HEK293 (cell line): ENCODE results near the gene PDE3B.

Source experiments
- CTCF ChIA-PET: fragments of 350-600 bp; formaldehyde crosslinking; extraction: SDS; loops from one replicate; lab custom pipeline; 2021; ENCODE audit warnings: antibody characterized with exemption; lab: Yijun Ruan, JAX
- POLR2A ChIA-PET: fragments of 300-600 bp; formaldehyde crosslinking; extraction: SDS; loops from one replicate; lab custom pipeline; 2020; ENCODE audit warnings: antibody characterized with exemption, inconsistent platforms; lab: Yijun Ruan, JAX
- H3K27ac ChIP-seq: fragments of 200-500 bp; sonication (Bioruptor generic); 2 replicates; pipeline ENCODE4 v1.5.1; 2014; ENCODE audit warnings: low read depth, low read length, control low read depth, inconsistent platforms; ENCODE audit errors: extremely low read depth
- H3K36me3 ChIP-seq, 2 experiments: fragments of 200-500 bp in 1 of 2; sonication (Bioruptor generic) in 1 of 2; 1 replicate in 1 of 2; 2 replicates in 1 of 2; pipeline ENCODE4 v1.5.1; 2014 to 2017; ENCODE audit warnings: inconsistent platforms in 2 of 2, low read length in 2 of 2; ENCODE audit not compliant: control insufficient read depth in 2 of 2, insufficient read depth in 1 of 2
- H3K4me1 ChIP-seq: fragments of 200-500 bp; sonication (Bioruptor generic); 2 replicates; pipeline ENCODE4 v1.5.1; 2014; ENCODE audit warnings: mild to moderate bottlenecking, low read length, inconsistent platforms; ENCODE audit not compliant: control insufficient read depth, insufficient read depth
- H3K4me3 ChIP-seq: 2 replicates; pipeline ENCODE4 v1.5.1; 2011; ENCODE audit warnings: low read depth, mild to moderate bottlenecking, control low read depth, low read length, moderate library complexity
- H3K9me3 ChIP-seq: fragments of 200-500 bp; sonication (Bioruptor generic); 2 replicates; pipeline ENCODE4 v1.5.1; 2014; ENCODE audit warnings: low read depth, low read length, inconsistent platforms; ENCODE audit not compliant: control insufficient read depth, insufficient read depth
- KLF8 ChIP-seq: fragments of 450-650 bp; formaldehyde crosslinking; IDR thresholded peaks from 2 replicates; pipeline ENCODE4 v1.5.1; 2016; ENCODE audit warnings: missing biosample characterization, missing genetic modification characterization
- KLF9 ChIP-seq: fragments of 450-650 bp; formaldehyde crosslinking; IDR thresholded peaks from 2 replicates; pipeline ENCODE4 v1.5.1; 2016; ENCODE audit warnings: missing biosample characterization, missing genetic modification characterization, low read depth
- ZBTB20 ChIP-seq: fragments of 450-650 bp; formaldehyde crosslinking; IDR thresholded peaks from 2 replicates; pipeline ENCODE4 v1.5.1; 2016; ENCODE audit warnings: missing biosample characterization, missing genetic modification characterization
- ZBTB8A ChIP-seq: fragments of 450-650 bp; formaldehyde crosslinking; IDR thresholded peaks from 2 replicates; pipeline ENCODE4 v1.5.1; 2016; ENCODE audit warnings: missing biosample characterization, missing genetic modification characterization
- ZNF10 ChIP-seq: fragments of 450-650 bp; formaldehyde crosslinking; IDR thresholded peaks from 2 replicates; pipeline ENCODE4 v1.5.1; 2017; ENCODE audit warnings: missing biosample characterization, missing genetic modification characterization
- ZNF335 ChIP-seq: fragments of 450-650 bp; formaldehyde crosslinking; conservative IDR thresholded peaks from 2 replicates; pipeline ENCODE4 v1.5.1; 2016; ENCODE audit warnings: missing biosample characterization, missing genetic modification characterization
- ZNF391 ChIP-seq: fragments of 450-650 bp; formaldehyde crosslinking; IDR thresholded peaks from 2 replicates; pipeline ENCODE4 v1.5.1; 2016; ENCODE audit warnings: low read depth, missing biosample characterization, missing genetic modification characterization, borderline replicate concordance
- ZNF600 ChIP-seq: fragments of 450-650 bp; formaldehyde crosslinking; IDR thresholded peaks from 2 replicates; pipeline ENCODE4 v1.5.1; 2016; ENCODE audit warnings: missing biosample characterization, missing genetic modification characterization
- ZNF626 ChIP-seq: fragments of 450-650 bp; sonication (Bioruptor Pico); formaldehyde crosslinking; IDR thresholded peaks from 2 replicates; pipeline ENCODE4 v1.5.1; 2018; ENCODE audit warnings: missing biosample characterization, missing genetic modification characterization, inconsistent platforms
- ZNF707 ChIP-seq: fragments of 450-650 bp; formaldehyde crosslinking; IDR thresholded peaks from 2 replicates; pipeline ENCODE4 v1.5.1; 2016; ENCODE audit warnings: missing biosample characterization, missing genetic modification characterization
- ZNF785 ChIP-seq: fragments of 450-650 bp; formaldehyde crosslinking; IDR thresholded peaks from 2 replicates; pipeline ENCODE4 v1.5.1; 2016; ENCODE audit warnings: missing biosample characterization, missing genetic modification characterization
- ZXDB ChIP-seq: fragments of 450-650 bp; formaldehyde crosslinking; IDR thresholded peaks from 2 replicates; pipeline ENCODE4 v1.5.1; 2016; ENCODE audit warnings: missing biosample characterization, missing genetic modification characterization
- TF ChIP-seq, protein P1 (sequence below): fragments of 450-650 bp; formaldehyde crosslinking; IDR thresholded peaks from 2 replicates; pipeline ENCODE4 v1.5.1; 2017; ENCODE audit warnings: missing biosample characterization, mild to moderate bottlenecking, missing genetic modification characterization, moderate library complexity
- TF ChIP-seq, protein P2 (sequence below): fragments of 450-650 bp; IDR thresholded peaks from 2 replicates; pipeline ENCODE4 v1.5.1; 2018; ENCODE audit warnings: missing biosample characterization, missing genetic modification characterization
- TF ChIP-seq, protein P3 (sequence below): fragments of 450-650 bp; formaldehyde crosslinking; optimal IDR thresholded peaks from 2 replicates; pipeline ENCODE3; 2016; ENCODE audit warnings: missing biosample characterization, mild to moderate bottlenecking, missing genetic modification characterization
- TF ChIP-seq, protein P4 (sequence below): fragments of 450-650 bp; formaldehyde crosslinking; IDR thresholded peaks from 2 replicates; pipeline ENCODE4 v1.5.1; 2016; ENCODE audit warnings: missing biosample characterization, missing genetic modification characterization
- TF ChIP-seq, protein P5 (sequence below): fragments of 450-650 bp; formaldehyde crosslinking; IDR thresholded peaks from 2 replicates; pipeline ENCODE4 v1.5.1; 2017; ENCODE audit warnings: missing biosample characterization, missing genetic modification characterization
- TF ChIP-seq, protein P6 (sequence below): fragments of 450-650 bp; formaldehyde crosslinking; IDR thresholded peaks from 2 replicates; pipeline ENCODE4 v1.5.1; 2017; ENCODE audit warnings: missing biosample characterization, missing genetic modification characterization
- TF ChIP-seq, protein P7 (sequence below): fragments of 450-650 bp; formaldehyde crosslinking; IDR thresholded peaks from 2 replicates; pipeline ENCODE4 v1.5.1; 2016; ENCODE audit warnings: missing biosample characterization, missing genetic modification characterization, borderline replicate concordance

Gene PDE3B

DNA sequence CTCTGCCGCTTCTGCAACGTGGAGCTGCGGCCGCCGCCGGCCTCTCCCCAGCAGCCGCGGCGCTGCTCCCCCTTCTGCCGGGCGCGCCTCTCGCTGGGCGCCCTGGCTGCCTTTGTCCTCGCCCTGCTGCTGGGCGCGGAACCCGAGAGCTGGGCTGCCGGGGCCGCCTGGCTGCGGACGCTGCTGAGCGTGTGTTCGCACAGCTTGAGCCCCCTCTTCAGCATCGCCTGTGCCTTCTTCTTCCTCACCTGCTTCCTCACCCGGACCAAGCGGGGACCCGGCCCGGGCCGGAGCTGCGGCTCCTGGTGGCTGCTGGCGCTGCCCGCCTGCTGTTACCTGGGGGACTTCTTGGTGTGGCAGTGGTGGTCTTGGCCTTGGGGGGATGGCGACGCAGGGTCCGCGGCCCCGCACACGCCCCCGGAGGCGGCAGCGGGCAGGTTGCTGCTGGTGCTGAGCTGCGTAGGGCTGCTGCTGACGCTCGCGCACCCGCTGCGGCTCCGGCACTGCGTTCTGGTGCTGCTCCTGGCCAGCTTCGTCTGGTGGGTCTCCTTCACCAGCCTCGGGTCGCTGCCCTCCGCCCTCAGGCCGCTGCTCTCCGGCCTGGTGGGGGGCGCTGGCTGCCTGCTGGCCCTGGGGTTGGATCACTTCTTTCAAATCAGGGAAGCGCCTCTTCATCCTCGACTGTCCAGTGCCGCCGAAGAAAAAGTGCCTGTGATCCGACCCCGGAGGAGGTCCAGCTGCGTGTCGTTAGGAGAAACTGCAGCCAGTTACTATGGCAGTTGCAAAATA, 816 bp downstream of the PDE3B start:
- CTCF ChIA-PET: interaction anchor here (1.4 to 1.8 kb wide), 2 partner anchors 9 to 145 kb away, joined by 4 to 6 read pairs; no protein-coding TSS in a partner anchor
- Histone ChIP-seq H3K9me3 (no peaks in the 10 kb centered on the region), H3K27ac (peak overlapping the region; percentile 80; the same call in 1 of the 2 replicates), H3K36me3 (no peaks in the 10 kb centered on the region), H3K4me1 (no peaks in the 10 kb centered on the region), H3K4me3 (peak overlapping the region; percentile 89)
- POLR2A ChIA-PET: interaction anchor here (1.0 to 2.1 kb wide), 7 partner anchors 11 to 429 kb away, joined by 3 to 14 read pairs (median 5); partner anchors contain the start of genes CALCB, CYP2R1 and PSMA1
- TF ChIP-seq ZNF335 (tag by site-specific recombination) (peak; percentile 17), ZNF391 (tag by site-specific recombination) (peak; percentile 12; the same call in 1 of the 2 replicates), ZNF626 (tag by site-specific recombination) (no peak), ZBTB8A (peak; percentile 94), ZNF785 (tag by site-specific recombination) (no peak), ZXDB (tag by site-specific recombination) (0 out of 2 replicates have a peak, but pooled peaks have one; percentile 14), ZNF600 (tag by site-specific recombination) (peak; percentile 83), KLF8 (tag by site-specific recombination) (no peak), ZNF707 (no peak), ZNF10 (tag by site-specific recombination) (peak; percentile 72), ZBTB20 (tag by site-specific recombination) (peak; percentile 46; the same call in 1 of the 2 replicates), KLF9 (tag by site-specific recombination) (0 out of 2 replicates have a peak, but pooled peaks have one; percentile 40)
- TF ChIP-seq, protein P1, sequence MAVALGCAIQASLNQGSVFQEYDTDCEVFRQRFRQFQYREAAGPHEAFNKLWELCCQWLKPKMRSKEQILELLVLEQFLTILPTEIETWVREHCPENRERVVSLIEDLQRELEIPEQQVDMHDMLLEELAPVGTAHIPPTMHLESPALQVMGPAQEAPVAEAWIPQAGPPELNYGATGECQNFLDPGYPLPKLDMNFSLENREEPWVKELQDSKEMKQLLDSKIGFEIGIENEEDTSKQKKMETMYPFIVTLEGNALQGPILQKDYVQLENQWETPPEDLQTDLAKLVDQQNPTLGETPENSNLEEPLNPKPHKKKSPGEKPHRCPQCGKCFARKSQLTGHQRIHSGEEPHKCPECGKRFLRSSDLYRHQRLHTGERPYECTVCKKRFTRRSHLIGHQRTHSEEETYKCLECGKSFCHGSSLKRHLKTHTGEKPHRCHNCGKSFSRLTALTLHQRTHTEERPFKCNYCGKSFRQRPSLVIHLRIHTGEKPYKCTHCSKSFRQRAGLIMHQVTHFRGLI: peak; percentile 51
- TF ChIP-seq, protein P2, sequence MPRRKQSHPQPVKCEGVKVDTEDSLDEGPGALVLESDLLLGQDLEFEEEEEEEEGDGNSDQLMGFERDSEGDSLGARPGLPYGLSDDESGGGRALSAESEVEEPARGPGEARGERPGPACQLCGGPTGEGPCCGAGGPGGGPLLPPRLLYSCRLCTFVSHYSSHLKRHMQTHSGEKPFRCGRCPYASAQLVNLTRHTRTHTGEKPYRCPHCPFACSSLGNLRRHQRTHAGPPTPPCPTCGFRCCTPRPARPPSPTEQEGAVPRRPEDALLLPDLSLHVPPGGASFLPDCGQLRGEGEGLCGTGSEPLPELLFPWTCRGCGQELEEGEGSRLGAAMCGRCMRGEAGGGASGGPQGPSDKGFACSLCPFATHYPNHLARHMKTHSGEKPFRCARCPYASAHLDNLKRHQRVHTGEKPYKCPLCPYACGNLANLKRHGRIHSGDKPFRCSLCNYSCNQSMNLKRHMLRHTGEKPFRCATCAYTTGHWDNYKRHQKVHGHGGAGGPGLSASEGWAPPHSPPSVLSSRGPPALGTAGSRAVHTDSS (tag by site-specific recombination): peak; percentile 86
- TF ChIP-seq, protein P3, sequence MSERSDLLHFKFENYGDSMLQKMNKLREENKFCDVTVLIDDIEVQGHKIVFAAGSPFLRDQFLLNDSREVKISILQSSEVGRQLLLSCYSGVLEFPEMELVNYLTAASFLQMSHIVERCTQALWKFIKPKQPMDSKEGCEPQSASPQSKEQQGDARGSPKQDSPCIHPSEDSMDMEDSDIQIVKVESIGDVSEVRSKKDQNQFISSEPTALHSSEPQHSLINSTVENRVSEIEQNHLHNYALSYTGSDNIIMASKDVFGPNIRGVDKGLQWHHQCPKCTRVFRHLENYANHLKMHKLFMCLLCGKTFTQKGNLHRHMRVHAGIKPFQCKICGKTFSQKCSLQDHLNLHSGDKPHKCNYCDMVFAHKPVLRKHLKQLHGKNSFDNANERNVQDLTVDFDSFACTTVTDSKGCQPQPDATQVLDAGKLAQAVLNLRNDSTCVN (tag by site-specific recombination): peak; percentile 84
- TF ChIP-seq, protein P4, sequence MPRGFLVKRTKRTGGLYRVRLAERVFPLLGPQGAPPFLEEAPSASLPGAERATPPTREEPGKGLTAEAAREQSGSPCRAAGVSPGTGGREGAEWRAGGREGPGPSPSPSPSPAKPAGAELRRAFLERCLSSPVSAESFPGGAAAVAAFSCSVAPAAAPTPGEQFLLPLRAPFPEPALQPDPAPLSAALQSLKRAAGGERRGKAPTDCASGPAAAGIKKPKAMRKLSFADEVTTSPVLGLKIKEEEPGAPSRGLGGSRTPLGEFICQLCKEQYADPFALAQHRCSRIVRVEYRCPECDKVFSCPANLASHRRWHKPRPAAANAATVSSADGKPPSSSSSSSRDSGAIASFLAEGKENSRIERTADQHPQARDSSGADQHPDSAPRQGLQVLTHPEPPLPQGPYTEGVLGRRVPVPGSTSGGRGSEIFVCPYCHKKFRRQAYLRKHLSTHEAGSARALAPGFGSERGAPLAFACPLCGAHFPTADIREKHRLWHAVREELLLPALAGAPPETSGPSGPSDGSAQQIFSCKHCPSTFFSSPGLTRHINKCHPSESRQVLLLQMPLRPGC (tag by site-specific recombination): no peak
- TF ChIP-seq, protein P5, sequence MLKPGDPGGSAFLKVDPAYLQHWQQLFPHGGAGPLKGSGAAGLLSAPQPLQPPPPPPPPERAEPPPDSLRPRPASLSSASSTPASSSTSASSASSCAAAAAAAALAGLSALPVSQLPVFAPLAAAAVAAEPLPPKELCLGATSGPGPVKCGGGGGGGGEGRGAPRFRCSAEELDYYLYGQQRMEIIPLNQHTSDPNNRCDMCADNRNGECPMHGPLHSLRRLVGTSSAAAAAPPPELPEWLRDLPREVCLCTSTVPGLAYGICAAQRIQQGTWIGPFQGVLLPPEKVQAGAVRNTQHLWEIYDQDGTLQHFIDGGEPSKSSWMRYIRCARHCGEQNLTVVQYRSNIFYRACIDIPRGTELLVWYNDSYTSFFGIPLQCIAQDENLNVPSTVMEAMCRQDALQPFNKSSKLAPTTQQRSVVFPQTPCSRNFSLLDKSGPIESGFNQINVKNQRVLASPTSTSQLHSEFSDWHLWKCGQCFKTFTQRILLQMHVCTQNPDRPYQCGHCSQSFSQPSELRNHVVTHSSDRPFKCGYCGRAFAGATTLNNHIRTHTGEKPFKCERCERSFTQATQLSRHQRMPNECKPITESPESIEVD (tag by site-specific recombination): no peak
- TF ChIP-seq, protein P6, sequence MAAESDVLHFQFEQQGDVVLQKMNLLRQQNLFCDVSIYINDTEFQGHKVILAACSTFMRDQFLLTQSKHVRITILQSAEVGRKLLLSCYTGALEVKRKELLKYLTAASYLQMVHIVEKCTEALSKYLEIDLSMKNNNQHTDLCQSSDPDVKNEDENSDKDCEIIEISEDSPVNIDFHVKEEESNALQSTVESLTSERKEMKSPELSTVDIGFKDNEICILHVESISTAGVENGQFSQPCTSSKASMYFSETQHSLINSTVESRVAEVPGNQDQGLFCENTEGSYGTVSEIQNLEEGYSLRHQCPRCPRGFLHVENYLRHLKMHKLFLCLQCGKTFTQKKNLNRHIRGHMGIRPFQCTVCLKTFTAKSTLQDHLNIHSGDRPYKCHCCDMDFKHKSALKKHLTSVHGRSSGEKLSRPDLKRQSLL (tag by site-specific recombination): no peak
- TF ChIP-seq, protein P7, sequence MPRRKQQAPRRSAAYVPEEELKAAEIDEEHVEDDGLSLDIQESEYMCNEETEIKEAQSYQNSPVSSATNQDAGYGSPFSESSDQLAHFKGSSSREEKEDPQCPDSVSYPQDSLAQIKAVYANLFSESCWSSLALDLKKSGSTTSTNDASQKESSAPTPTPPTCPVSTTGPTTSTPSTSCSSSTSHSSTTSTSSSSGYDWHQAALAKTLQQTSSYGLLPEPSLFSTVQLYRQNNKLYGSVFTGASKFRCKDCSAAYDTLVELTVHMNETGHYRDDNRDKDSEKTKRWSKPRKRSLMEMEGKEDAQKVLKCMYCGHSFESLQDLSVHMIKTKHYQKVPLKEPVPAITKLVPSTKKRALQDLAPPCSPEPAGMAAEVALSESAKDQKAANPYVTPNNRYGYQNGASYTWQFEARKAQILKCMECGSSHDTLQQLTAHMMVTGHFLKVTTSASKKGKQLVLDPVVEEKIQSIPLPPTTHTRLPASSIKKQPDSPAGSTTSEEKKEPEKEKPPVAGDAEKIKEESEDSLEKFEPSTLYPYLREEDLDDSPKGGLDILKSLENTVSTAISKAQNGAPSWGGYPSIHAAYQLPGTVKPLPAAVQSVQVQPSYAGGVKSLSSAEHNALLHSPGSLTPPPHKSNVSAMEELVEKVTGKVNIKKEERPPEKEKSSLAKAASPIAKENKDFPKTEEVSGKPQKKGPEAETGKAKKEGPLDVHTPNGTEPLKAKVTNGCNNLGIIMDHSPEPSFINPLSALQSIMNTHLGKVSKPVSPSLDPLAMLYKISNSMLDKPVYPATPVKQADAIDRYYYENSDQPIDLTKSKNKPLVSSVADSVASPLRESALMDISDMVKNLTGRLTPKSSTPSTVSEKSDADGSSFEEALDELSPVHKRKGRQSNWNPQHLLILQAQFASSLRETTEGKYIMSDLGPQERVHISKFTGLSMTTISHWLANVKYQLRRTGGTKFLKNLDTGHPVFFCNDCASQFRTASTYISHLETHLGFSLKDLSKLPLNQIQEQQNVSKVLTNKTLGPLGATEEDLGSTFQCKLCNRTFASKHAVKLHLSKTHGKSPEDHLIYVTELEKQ (tag by site-specific recombination): no peak
